GM08714 (cell line): ENCODE data around the gene PGBD5.

ENCODE experiments used
- H3K4me3 ChIP-seq: fragments of 200-500 bp; sonication (Bioruptor generic); 2 replicates; pipeline ENCODE4 v1.5.1; 2014; ENCODE audit warnings: mild to moderate bottlenecking, low read length, inconsistent platforms
- ZNF274 ChIP-seq: IDR thresholded peaks from 2 replicates; pipeline ENCODE4 v1.6.1; 2012; ENCODE audit warnings: mild to moderate bottlenecking, low read depth, low read length

The PGBD5 gene

GRCh38 chr1:230394741-230395140 is 31.4 kb downstream of the PGBD5 start:
- H3K4me3 ChIP-seq = no peak overlapping the region
- no peak for TF ChIP-seq ZNF274

- TF ChIP-seq ZNF274 = no peak
- H3K4me3 ChIP-seq = no peak overlapping the region
Observed at GRCh38 chr1:230394134-230394533, 32.0 kb downstream of the PGBD5 start.

GRCh38 chr1:230393722-230394121 is 32.4 kb downstream of the PGBD5 start:
- no peak for TF ChIP-seq ZNF274
- no peak overlapping the region for H3K4me3 ChIP-seq

GRCh38 chr1:230392920-230393521 is 33.1 kb downstream of the PGBD5 start:
- no peak overlapping the region for H3K4me3 ChIP-seq
- TF ChIP-seq ZNF274 = no peak

GRCh38 chr1:230392536-230392909 is 33.6 kb downstream of the PGBD5 start:
- H3K4me3 ChIP-seq = no peak overlapping the region
- TF ChIP-seq ZNF274 = no peak

GRCh38 chr1:230391776-230392535 is 34.2 kb downstream of the PGBD5 start:
- H3K4me3 ChIP-seq = no peak overlapping the region
- no peak for TF ChIP-seq ZNF274

GRCh38 chr1:230390371-230390770 is 35.8 kb downstream of the PGBD5 start:
- TF ChIP-seq ZNF274 = no peak
- no peak overlapping the region for H3K4me3 ChIP-seq

- TF ChIP-seq ZNF274 = no peak
- no peak overlapping the region for H3K4me3 ChIP-seq
Observed at GRCh38 chr1:230387876-230388275, 38.3 kb downstream of the PGBD5 start.

- TF ChIP-seq ZNF274 = no peak
- H3K4me3 ChIP-seq = no peak overlapping the region
Observed at GRCh38 chr1:230387296-230387695, 38.8 kb downstream of the PGBD5 start.

- no peak overlapping the region for H3K4me3 ChIP-seq
- no peak for TF ChIP-seq ZNF274
Observed at GRCh38 chr1:230386637-230387262, 39.4 kb downstream of the PGBD5 start.

- no peak overlapping the region for H3K4me3 ChIP-seq
- no peak for TF ChIP-seq ZNF274
Observed at GRCh38 chr1:230385930-230386329, 40.2 kb downstream of the PGBD5 start.

- H3K4me3 ChIP-seq = no peak overlapping the region
- TF ChIP-seq ZNF274 = no peak
Observed at GRCh38 chr1:230385158-230385450, 41.0 kb downstream of the PGBD5 start.

GRCh38 chr1:230384380-230385157 is 41.6 kb downstream of the PGBD5 start:
- TF ChIP-seq ZNF274 = no peak
- no peak overlapping the region for H3K4me3 ChIP-seq

- no peak for TF ChIP-seq ZNF274
Observed at GRCh38 chr1:230383425-230383824, 42.7 kb downstream of the PGBD5 start.

More at GRCh38 chr1:230383425-230383824, 42.7 kb downstream of the PGBD5 start:
- H3K4me3 ChIP-seq = no peak overlapping the region
